Measurements from ENCODE around the gene GPR17. TPM values are rescaled to one million over a fixed set of nuclear protein-coding genes. Genes with fewer than 3 reads are reported as not detected.

GPR17 gene
- total and polyA plus RNA-seq, 2 experiments from 2014 or later: not detected

GRCh38 chr2:127607399-127607908 is 38.5 kb upstream of the GPR17 start:
- no peaks in the 10 kb centered on the region for H4K20me1 ChIP-seq (replicated peaks; ENCODE audit: insufficient read depth)
- Mint-ChIP-seq H3K36me3 (ENCODE audit: low read depth) (no peaks in the 10 kb centered on the region), H3K4me1 (no peaks in the 10 kb centered on the region), H3K9me3 (no peaks in the 10 kb centered on the region), H3K27ac (no peak overlapping the region), H3K27me3 (ENCODE audit: insufficient read depth, low read depth, poor library complexity) (peaks cover 13% of the 10 kb centered on the region), H3K4me3 (no peak overlapping the region)
- no peaks in the 10 kb centered on the region for H3K79me2 ChIP-seq (replicated peaks; ENCODE audit: insufficient read depth)
- no peaks in the 10 kb centered on the region for H3F3A ChIP-seq (replicated peaks; ENCODE audit: low read depth)
- H3K9me2 ChIP-seq (ENCODE audit: insufficient read depth): no peaks in the 10 kb centered on the region
- TF ChIP-seq JUNB (IDR thresholded peaks at IDR 0.05; ENCODE audit: unreplicated experiment): no peak
- no peak for TF ChIP-seq EZH2 (IDR thresholded peaks at IDR 0.05; ENCODE audit: low read depth, unreplicated experiment)
- no peak for TF ChIP-seq CREB1 (CRISPR knock-in tag; IDR thresholded peaks at IDR 0.05; ENCODE audit: low read depth)
- no peak for TF ChIP-seq ETS1 (IDR thresholded peaks at IDR 0.05)
- no peak for TF ChIP-seq ZNF331 (CRISPR knock-in tag; IDR thresholded peaks at IDR 0.05; ENCODE audit: low read depth)
- TF ChIP-seq EZH2phosphoT487 (IDR thresholded peaks at IDR 0.05; ENCODE audit: unreplicated experiment): no peak
- TF ChIP-seq POLR2AphosphoS5 (IDR thresholded peaks at IDR 0.05; ENCODE audit: low read depth): no peak
- no peak for TF ChIP-seq STAT1 (IDR thresholded peaks at IDR 0.05; ENCODE audit: unreplicated experiment)
- TF ChIP-seq NANOG (IDR thresholded peaks at IDR 0.05; ENCODE audit: borderline replicate concordance): no peak
- no peak for TF ChIP-seq CTCF (conservative IDR thresholded peaks at IDR 0.05; ENCODE audit: low read depth in 2 of 2)
- no peak for TF ChIP-seq REST (IDR thresholded peaks at IDR 0.05; ENCODE audit: unreplicated experiment)
- TF ChIP-seq ZNF462 (CRISPR knock-in tag; IDR thresholded peaks at IDR 0.05): no peak
- TF ChIP-seq ZNF114 (CRISPR knock-in tag; IDR thresholded peaks at IDR 0.05): no peak
- DNase-seq (ENCODE audit: low spot score): no peak
- no peak overlapping the region for H2AFZ ChIP-seq
- H3K4me2 ChIP-seq: no peak overlapping the region
- H3K27me3 ChIP-seq (ENCODE audit: insufficient read depth): no peaks in the 10 kb centered on the region
- no peak overlapping the region for H3K4me3 ChIP-seq
- no peaks in the 10 kb centered on the region for H3K36me3 ChIP-seq (ENCODE audit: insufficient read depth)
- no peaks in the 10 kb centered on the region for H3K4me1 ChIP-seq (ENCODE audit: insufficient read depth)
- no peak overlapping the region for H3K27ac ChIP-seq (ENCODE audit: low read depth)
- no peak for ATAC-seq

Measured in GM23338 (cell line).